ENCODE results near the gene BSN.

DNA sequence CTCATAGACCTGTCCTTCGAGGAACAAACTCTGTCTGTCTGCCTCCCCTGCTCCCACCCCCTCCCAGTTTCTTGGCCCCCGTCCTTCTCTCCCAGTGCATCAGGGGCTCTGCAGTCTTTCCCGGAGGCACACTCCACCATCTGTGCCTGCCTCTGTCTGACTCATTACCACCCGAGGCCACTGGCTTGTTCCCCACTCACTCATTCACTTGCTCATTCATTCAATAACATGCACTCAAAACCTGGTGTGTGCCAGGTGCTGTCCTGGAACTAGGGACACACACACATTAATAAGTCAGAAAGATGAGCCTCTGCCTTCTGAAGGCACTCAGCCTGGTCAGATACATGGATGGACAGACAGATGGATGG is 152.8 kb downstream of the BSN start:
- TF ChIP-seq, protein P1, sequence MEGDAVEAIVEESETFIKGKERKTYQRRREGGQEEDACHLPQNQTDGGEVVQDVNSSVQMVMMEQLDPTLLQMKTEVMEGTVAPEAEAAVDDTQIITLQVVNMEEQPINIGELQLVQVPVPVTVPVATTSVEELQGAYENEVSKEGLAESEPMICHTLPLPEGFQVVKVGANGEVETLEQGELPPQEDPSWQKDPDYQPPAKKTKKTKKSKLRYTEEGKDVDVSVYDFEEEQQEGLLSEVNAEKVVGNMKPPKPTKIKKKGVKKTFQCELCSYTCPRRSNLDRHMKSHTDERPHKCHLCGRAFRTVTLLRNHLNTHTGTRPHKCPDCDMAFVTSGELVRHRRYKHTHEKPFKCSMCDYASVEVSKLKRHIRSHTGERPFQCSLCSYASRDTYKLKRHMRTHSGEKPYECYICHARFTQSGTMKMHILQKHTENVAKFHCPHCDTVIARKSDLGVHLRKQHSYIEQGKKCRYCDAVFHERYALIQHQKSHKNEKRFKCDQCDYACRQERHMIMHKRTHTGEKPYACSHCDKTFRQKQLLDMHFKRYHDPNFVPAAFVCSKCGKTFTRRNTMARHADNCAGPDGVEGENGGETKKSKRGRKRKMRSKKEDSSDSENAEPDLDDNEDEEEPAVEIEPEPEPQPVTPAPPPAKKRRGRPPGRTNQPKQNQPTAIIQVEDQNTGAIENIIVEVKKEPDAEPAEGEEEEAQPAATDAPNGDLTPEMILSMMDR (IDR thresholded peaks at IDR 0.05): no peak
- no peak for TF ChIP-seq EZH2 (IDR thresholded peaks at IDR 0.05; ENCODE audit: borderline replicate concordance, insufficient read depth, low read depth, low read length, poor library complexity, severe bottlenecking)
